VCaP (cell line): ENCODE results near the gene KRTAP5-6.

Source experiments
- H3K27ac ChIP-seq: fragments of 450-650 bp; 2 replicates; pipeline ENCODE4 v1.5.1; 2017
- TF ChIP-seq, protein P1 (sequence below): fragments of 450-650 bp; conservative IDR thresholded peaks from 2 replicates; pipeline ENCODE4 v1.5.1; 2017; ENCODE audit warnings: mild to moderate bottlenecking, moderate library complexity

The KRTAP5-6 gene, protein sequence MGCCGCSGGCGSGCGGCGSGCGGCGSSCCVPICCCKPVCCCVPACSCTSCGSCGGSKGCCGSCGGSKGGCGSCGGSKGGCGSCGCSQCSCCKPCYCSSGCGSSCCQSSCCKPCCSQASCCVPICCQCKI

DNA sequence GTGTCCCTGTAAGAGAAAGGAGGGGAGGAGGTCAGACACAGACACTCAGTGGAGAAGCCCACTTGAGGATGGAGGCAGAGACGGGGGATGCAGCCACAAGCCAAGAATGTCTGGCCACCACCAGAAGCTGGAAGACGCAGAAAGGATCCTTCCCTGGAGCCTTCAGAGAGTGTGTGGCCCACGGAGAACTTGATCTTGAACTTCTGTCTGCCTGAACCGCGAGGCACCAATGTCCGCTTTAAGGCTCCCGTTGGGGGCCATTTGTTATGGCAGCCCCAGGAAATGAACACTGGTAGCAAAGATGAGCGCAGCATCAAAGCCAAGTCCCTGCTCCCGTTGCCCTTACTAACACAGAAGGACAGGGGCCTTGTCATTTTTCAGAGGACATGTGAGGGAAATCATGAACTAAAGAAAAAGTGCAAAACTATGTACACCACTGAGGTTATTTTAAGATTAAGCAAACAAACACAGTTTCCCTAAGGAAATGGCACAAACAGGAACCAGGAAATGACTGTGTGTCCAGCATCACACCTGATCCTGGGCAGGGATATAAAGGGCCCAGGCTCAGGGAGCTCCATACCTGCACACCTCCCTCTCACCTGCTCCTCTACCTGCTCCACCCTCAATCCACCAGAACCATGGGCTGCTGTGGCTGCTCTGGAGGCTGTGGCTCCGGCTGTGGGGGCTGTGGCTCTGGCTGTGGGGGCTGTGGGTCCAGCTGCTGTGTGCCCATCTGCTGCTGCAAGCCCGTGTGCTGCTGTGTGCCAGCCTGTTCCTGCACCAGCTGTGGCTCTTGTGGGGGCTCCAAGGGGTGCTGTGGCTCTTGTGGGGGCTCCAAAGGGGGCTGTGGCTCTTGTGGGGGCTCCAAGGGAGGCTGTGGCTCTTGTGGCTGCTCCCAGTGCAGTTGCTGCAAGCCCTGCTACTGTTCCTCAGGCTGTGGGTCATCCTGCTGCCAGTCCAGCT, at the start of gene KRTAP5-6:
Gene KRTAP5-6 (plus strand): TSS at position 588 of the 963 bp plus-strand sequence. CDS start 51 bp downstream, at position 639.
- H3K27ac ChIP-seq = no peak within 1 kb of the TSS; the same call in 1 of the 2 replicates
- TF ChIP-seq, protein P1, sequence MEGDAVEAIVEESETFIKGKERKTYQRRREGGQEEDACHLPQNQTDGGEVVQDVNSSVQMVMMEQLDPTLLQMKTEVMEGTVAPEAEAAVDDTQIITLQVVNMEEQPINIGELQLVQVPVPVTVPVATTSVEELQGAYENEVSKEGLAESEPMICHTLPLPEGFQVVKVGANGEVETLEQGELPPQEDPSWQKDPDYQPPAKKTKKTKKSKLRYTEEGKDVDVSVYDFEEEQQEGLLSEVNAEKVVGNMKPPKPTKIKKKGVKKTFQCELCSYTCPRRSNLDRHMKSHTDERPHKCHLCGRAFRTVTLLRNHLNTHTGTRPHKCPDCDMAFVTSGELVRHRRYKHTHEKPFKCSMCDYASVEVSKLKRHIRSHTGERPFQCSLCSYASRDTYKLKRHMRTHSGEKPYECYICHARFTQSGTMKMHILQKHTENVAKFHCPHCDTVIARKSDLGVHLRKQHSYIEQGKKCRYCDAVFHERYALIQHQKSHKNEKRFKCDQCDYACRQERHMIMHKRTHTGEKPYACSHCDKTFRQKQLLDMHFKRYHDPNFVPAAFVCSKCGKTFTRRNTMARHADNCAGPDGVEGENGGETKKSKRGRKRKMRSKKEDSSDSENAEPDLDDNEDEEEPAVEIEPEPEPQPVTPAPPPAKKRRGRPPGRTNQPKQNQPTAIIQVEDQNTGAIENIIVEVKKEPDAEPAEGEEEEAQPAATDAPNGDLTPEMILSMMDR = no peak

DNA sequence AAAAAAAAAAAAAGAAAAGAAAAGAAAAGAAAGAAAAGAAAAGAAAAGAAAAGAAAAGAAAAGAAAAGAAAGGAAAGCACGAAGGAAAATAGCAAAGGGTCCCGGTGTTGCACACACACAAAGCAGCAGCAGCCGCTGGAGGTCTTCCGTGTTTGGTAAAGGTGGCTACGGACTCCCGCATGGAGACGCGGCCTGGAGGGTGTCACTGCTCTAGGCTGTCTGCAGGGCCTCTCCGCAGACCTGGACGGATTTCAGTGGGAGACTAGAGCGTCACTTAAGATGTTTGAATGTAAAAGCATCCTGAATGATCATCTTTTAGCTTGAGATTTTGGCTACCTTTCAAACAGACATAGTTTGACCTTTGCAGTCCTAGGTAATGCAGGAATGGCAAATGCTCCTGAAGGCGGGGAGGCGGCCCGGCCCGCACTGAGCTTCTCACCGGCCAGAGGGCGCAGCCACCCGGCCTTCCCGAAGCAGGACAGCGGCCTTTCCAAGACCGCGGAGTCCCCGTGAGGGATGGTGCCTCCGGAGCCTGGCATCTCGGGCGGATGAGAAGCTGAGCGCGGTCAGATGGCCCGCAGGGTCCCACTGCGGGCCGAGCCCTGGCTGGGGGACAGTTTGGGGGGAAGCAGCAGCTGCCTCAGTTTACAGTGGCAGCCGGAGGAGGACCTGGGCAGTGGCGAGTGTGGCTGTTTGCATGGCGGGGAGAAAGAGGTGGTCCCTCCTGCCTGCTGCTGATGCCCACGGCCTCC, 48.9 kb upstream of the KRTAP5-6 start:
- H3K27ac ChIP-seq = no peak overlapping the region
- TF ChIP-seq, protein P1 = no peak

DNA sequence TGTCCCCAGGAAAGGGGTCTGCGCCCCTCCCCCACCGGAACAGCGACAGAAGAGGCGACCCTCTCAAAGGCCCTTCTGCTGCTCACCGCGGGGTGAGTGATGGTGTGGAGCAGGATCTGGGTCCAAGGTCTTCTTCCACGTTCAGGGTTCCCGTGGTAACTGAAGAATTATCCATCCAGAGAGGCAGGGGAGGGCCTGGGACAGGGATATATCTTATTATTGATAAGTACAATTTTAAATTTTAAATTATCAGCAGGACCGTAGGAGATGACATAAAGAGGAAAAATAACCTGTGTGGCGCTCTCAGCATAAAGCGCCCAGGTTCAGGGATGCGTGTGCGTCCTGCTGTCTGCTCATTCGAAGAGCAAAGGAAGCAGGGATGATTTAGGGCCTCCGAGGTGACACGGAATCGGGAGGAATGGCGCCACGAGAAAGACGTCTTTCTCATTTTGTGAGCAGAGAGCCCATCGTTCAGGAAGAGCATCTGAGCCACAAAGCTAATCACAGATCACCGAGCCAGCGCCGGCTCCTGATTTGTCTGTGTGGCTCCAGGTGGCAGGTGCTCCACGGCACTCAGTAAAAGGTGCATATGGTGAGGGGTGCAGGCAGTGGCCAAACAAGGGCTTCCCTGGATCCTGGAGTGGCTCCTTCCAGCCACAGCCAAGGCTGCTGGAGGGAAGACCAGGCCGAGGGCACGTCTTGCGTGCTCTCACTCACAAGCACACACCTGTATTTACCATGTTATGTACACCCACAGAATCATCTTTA, 48.2 kb upstream of the KRTAP5-6 start:
- H3K27ac ChIP-seq = no peak overlapping the region
- TF ChIP-seq, protein P1 = no peak

DNA sequence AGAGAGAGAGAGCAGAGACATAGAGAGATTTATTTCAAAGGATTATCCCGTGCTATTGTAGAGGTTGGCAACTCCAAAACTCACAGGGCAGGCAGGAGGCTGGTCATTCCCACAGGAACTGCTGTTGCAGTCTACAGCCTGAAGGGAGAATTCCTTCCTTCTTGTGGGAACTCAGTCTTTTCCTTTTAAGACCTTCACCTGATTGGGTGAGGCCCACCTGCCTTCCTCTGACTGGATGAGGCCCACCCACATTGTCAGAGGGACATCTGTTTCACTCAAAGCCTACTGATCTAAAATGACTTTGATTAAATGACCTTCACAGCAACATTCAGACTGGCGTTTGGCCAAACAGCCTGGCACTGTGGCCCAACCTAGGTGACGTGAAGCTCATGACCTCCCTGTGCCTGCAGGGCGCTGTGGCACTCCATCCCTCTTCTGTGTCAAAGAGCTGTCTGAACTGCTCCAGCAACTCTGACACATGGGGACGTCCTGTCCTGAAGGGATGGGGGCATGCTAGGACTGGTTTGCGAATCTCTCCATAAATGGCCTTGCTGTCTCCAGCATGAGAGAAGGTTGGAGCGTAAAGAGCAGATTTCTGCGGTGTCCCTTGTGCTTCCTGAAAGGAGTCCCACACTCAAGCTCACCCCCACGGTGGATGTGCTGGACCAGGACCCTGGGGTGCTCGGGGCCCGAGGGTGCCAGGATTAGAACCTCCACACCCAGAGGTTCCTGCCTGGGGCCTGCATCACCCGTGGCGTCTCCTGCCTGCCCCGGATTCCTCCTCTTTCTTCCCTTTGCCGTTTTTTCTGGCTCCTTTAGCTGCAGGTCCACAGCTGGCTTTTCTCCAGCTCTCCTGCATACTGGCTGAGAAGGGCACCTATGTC, 46.7 kb upstream of the KRTAP5-6 start:
- TF ChIP-seq, protein P1 = no peak
- H3K27ac ChIP-seq = no peak overlapping the region

DNA sequence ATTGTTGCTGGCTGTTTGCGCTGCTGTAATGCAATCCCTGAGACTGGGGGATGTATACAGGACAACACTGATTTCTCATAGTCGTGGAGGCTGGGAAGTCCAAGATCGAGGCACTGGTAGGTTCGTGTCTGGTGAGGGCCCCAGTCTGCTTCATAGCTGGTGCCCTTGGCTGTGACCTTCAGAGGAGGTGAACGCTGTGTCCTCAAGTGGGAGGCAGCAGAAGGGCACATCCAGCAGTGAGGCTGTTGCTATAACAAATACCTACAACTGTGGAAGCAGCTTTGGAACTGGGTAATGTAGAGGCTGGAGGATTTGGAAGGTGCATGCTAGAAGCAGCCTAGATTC, 46.1 kb upstream of the KRTAP5-6 start:
- TF ChIP-seq, protein P1 = no peak
- H3K27ac ChIP-seq = no peak overlapping the region

DNA sequence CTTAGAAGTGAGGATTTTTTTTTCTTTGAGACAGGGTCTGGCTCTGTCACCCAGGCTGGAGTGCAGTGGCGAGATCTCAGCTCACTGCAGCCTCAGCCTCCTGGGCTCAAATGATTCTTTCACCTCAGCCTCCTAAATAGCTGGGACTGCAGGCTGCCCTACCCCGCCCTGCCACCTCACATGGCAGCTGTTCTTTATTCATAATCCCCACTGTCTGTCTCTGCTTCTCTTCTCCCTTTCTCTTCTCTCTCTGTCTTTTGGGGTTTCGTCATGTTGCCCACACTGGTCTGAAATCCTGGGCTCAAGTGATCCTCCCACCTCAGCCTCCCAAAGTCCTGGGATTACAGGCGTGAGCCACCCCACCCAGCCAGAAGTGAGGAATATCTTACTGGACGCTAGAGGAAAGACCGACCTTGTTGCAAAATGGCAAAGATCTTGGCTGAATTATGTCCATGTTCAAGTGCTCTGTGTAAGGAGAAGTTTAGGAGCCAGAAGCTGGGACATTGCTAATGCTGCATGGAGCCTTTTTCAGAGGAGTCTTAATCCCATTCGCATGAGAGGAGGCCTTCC, 45.5 kb upstream of the KRTAP5-6 start:
- TF ChIP-seq, protein P1 = no peak
- no peak overlapping the region for H3K27ac ChIP-seq
